HUES48 (cell line): ENCODE results near the gene IGF2BP2.
"Not testable (repeated sequence)": the region's sequence is repeated elsewhere in the genome, so short reads cannot be mapped to it uniquely, and the experiment has no call there.

ENCODE experiments used
- H3K27ac ChIP-seq: one replicate; pipeline ENCODE4 v1.7.0; 2013; ENCODE audit warnings: low read depth, low read length, inconsistent platforms
- H3K27me3 ChIP-seq: 2 replicates; pipeline ENCODE4 v1.6.1; 2013; ENCODE audit warnings: mild to moderate bottlenecking, low read length; ENCODE audit not compliant: control insufficient read depth, insufficient read depth
- H3K36me3 ChIP-seq: 2 replicates; pipeline ENCODE4 v1.6.1; 2013; ENCODE audit warnings: low read length; ENCODE audit not compliant: control insufficient read depth, insufficient read depth
- H3K4me1 ChIP-seq: 2 replicates; pipeline ENCODE4 v1.6.1; 2013; ENCODE audit warnings: mild to moderate bottlenecking, low read length; ENCODE audit not compliant: control insufficient read depth, insufficient read depth
- H3K4me3 ChIP-seq: 2 replicates; pipeline ENCODE4 v1.5.1; 2013; ENCODE audit warnings: mild to moderate bottlenecking, low read depth, low read length
- H3K9ac ChIP-seq: 2 replicates; pipeline ENCODE4 v1.6.1; 2013; ENCODE audit warnings: mild to moderate bottlenecking, low read depth, low read length, moderate library complexity
- H3K9me3 ChIP-seq: 2 replicates; pipeline ENCODE4 v1.6.1; 2013; ENCODE audit warnings: low read length; ENCODE audit not compliant: control insufficient read depth, insufficient read depth

Gene IGF2BP2

DNA sequence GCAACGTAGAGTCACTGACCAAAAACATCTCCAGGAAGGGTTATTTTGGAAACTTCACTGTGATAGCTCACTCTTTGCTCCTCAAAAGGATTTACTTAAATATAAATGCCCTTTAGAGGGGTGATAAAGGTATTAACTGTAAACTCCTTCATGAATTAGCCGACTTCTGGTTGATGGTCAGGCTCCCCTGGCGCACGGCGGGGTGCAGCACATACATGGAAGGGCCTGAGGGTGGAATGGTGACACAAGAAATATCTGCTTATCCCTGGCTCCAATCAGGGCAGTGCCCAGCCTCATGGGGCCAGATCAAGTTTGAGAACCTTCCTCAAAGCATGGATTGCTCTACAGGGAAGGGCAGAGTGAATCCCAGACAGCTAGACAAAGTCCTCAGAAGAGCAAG, 116.5 kb downstream of the IGF2BP2 start:
- Histone ChIP-seq H3K27ac (no peak overlapping the region), H3K9me3 (no peaks in the 10 kb centered on the region), H3K9ac (no peak overlapping the region), H3K27me3 (no peaks in the 10 kb centered on the region), H3K4me1 (peaks cover 43% of the 10 kb centered on the region), H3K4me3 (no peak overlapping the region), H3K36me3 (no peaks in the 10 kb centered on the region)

DNA sequence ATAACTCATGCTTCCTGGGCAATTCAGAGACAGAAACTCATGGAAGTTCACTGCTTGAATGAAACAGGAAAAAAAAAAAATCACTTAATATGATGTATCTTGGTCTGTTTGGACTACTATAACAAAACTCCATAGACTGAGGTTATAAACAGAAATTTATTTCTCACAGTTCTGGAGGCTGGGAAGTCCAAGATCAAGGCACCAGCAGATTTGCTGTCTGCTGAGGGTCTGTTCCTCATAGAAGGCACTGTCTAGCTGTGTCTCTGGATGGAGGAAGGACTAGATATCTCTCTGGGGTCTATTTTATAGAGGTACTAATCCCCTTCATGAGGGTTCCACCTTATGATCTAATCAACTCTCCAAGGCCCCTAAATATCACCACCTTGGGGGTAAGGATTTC, 119.3 kb downstream of the IGF2BP2 start:
- Histone ChIP-seq H3K36me3 (no peaks in the 10 kb centered on the region), H3K9ac (no peak overlapping the region), H3K27ac (no peak overlapping the region), H3K9me3 (no peaks in the 10 kb centered on the region), H3K4me3 (no peak overlapping the region), H3K4me1 (peaks cover 42% of the 10 kb centered on the region), H3K27me3 (no peaks in the 10 kb centered on the region)

DNA sequence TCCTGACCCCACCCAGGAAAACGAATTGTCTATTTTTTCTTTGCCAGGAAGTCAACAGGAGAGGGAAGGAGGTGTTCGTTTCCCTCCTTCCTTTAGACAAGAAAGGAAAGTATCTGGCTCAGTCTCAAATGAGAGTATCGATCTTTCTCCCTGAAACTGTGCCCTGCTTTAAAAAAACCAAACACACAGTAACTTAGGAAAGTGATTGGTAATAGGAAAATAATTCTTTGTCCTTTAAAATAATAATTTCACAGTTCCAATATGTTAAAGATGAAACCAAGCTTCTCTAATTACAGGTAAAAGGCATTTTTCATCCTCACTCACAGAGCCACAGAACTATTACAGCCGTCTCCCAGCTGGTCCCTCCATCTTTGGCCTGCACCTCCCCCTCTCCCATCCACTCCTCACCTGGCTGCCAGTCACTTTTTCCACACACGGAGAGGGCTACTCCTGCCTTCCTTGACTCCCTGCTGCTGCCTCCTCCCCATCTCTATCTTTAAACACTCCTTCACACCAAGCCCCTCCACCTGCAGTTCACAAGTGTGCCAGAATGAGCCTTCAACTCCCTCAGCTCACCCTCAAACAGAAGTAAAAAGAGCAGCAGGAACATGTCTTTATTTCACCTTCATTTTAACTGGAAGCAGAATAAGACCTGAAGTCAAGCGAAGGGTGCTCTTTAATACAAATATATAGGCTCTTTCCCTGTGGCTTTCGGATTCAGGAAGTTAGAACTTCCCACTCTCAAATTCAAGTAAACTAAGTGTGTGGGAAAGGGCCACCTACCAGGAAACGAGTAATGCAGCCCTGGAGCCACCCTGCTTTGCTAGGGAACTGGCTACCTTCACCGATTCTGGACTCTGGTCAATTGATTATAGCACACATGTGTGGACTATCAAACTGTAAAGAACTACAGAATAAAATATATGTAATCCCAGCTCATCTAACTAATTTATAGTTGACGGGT, 122.3 kb downstream of the IGF2BP2 start:
- Histone ChIP-seq H3K4me3 (no peak overlapping the region), H3K27ac (peak overlapping the region; percentile 63), H3K9me3 (no peaks in the 10 kb centered on the region), H3K36me3 (no peaks in the 10 kb centered on the region), H3K9ac (no peak overlapping the region), H3K4me1 (peaks cover 27% of the 10 kb centered on the region), H3K27me3 (no peaks in the 10 kb centered on the region)

DNA sequence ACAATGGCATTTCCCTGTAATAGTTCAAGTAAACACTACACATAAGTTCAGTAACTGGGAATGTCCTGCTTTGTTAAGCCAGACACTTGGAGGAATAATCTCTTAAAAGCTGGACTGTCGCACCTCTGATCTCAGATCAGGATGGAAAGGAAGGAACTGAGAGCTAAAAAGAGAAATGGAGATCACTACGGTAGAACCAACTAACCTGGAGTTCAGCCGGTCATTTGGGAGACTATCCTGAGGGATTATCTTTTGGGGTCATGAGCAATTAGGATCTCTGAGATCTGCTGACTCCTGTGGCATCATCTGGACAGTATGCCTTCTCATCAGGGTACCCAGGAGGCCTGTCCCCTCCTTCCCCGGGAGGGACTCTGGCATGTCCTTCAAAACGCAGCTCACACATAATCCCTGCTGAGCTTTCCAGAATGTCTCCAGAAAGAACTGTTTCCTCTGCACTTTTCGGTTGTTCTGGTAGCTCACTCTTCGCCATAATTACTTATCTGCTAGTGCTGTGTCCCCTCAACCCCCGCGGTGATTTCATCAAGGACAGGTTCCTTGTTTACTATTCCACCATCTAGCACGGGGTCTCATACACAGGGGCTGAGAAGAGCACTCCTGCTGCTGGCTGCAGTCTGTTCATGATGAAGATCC, 123.1 kb downstream of the IGF2BP2 start:
- Histone ChIP-seq H3K27ac (peak overlapping the region; percentile 31), H3K36me3 (no peaks in the 10 kb centered on the region), H3K9ac (no peak overlapping the region), H3K9me3 (no peaks in the 10 kb centered on the region), H3K4me3 (no peak overlapping the region), H3K4me1 (peaks cover 27% of the 10 kb centered on the region), H3K27me3 (no peaks in the 10 kb centered on the region)

DNA sequence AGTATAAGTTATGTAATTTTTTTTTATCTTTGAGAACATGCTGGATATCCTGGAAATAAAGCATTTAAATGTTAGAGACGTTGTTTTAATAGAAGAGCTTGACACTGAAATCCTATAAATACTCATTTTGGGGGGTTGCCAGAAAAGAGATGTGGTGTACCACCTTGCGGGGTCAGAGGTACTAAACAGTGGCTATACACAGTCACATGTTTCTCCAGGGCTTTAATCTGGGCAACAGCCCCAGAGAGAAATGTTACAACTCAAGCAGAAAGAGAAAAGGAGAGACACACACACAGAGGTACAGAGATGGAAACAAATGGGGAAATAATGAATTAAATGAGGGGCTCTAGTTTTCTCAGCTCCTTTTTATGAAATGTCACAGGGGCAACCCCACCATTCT, 124.9 kb downstream of the IGF2BP2 start:
- H3K27me3 ChIP-seq = no peaks in the 10 kb centered on the region
- H3K27ac ChIP-seq = no peak overlapping the region
- H3K4me1 ChIP-seq = peaks cover 27% of the 10 kb centered on the region
- H3K9ac ChIP-seq = no peak overlapping the region
- 0 out of 2 replicates have a peak, but pooled peaks cover 7% of the 10 kb centered on the region for H3K36me3 ChIP-seq
- no peaks in the 10 kb centered on the region for H3K9me3 ChIP-seq
- no peak overlapping the region for H3K4me3 ChIP-seq

- H3K4me3 ChIP-seq, H3K27me3 ChIP-seq, H3K9me3 ChIP-seq, H3K27ac ChIP-seq, H3K9ac ChIP-seq, H3K4me1 ChIP-seq: not testable (repeated sequence)
- H3K36me3 ChIP-seq = peaks cover 29% of the 10 kb centered on the region
Observed at GRCh38 chr3:185697228-185697627, 127.6 kb downstream of the IGF2BP2 start.

- Histone ChIP-seq H3K9me3 (no peaks in the 10 kb centered on the region), H3K4me3 (no peak overlapping the region), H3K4me1 (no peaks in the 10 kb centered on the region), H3K27me3 (no peaks in the 10 kb centered on the region), H3K36me3 (peaks cover 36% of the 10 kb centered on the region), H3K9ac (no peak overlapping the region), H3K27ac (no peak overlapping the region)
Observed at GRCh38 chr3:185696039-185696438, 128.8 kb downstream of the IGF2BP2 start.

GRCh38 chr3:185693985-185694653, 130.7 kb downstream of the IGF2BP2 start:
- no peaks in the 10 kb centered on the region for H3K9me3 ChIP-seq
- H3K4me1 ChIP-seq = no peaks in the 10 kb centered on the region
- H3K4me3 ChIP-seq = no peak overlapping the region
- peaks cover 49% of the 10 kb centered on the region for H3K36me3 ChIP-seq
- H3K9ac ChIP-seq = no peak overlapping the region
- no peak overlapping the region for H3K27ac ChIP-seq
- no peaks in the 10 kb centered on the region for H3K27me3 ChIP-seq

DNA sequence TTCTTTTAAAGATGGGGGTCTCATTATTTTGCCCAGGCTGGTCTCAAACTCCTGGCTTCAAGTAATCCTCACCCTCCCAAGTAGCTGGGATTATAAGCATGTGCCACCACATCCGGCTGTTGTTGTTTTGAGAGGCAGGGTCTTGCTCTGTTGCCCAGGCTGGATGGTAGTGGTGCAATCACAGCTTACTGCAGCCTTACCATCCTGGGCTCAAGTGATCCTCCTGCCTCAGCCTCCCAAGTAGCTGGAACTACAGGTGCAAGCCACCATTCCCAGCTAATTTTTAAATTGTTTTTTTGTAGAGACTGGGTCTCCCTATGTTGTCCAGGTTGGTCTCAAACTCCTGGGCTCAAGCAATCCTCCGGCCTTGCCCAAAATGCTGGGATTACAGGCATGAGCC, 133.2 kb downstream of the IGF2BP2 start:
- no peaks in the 10 kb centered on the region for H3K9me3 ChIP-seq
- H3K27me3 ChIP-seq = no peaks in the 10 kb centered on the region
- H3K4me3 ChIP-seq = no peak overlapping the region
- peaks cover 72% of the 10 kb centered on the region for H3K36me3 ChIP-seq
- no peaks in the 10 kb centered on the region for H3K4me1 ChIP-seq
- H3K9ac ChIP-seq = no peak overlapping the region
- H3K27ac ChIP-seq = no peak overlapping the region

DNA sequence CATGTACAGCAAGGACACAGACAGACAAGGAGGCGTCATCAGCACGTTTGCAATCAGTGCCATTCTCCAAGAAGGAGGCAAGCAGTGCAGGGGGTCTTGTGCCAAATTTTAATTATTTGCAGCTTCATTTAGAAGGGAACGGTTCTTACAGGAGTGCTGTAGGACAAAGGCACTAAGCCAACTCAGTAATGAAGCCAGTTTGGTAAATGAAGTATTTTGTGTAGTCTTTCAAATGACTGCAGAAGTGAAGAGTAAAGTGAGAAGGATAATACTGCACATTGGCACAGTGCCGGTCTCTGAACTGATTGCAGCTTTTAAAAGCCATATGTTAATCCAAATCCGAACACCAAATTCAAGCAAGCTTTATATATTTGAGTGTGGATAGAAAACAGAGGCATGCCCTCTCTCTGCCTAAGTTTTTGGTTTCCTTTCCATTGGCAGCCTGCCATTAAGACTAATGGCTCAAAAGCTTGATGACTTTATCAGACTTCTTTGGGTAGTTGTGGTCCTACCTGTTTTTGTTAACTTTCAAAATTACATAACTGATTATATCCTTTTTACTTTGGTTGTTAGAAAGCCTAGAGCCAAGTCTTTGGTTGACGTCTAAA, 137.5 kb downstream of the IGF2BP2 start:
- no peaks in the 10 kb centered on the region for H3K27me3 ChIP-seq
- H3K36me3 ChIP-seq = peaks cover 84% of the 10 kb centered on the region
- no peak overlapping the region for H3K4me3 ChIP-seq
- no peak overlapping the region for H3K9ac ChIP-seq
- H3K4me1 ChIP-seq = no peaks in the 10 kb centered on the region
- no peaks in the 10 kb centered on the region for H3K9me3 ChIP-seq
- no peak overlapping the region for H3K27ac ChIP-seq
